CD4-positive, alpha-beta T cell (primary cell): ENCODE data around the gene ECHS1. TPM values are rescaled to one million over a fixed set of nuclear protein-coding genes. Genes with fewer than 3 reads are reported as not detected.
"Not testable (repeated sequence)": the region's sequence is repeated elsewhere in the genome, so short reads cannot be mapped to it uniquely, and the experiment has no call there.

ENCODE experiments used
- ATAC-seq: fragments of 200-7000 bp; cut with Tn5 transposase; one replicate; pipeline ENCODE4 v1.10.0; 2022; ENCODE audit warnings: mild to moderate bottlenecking; ENCODE audit not compliant: poor library complexity
- CTCF ChIA-PET: fragments of 350-600 bp; sonication (Branson Sonifier 250); formaldehyde crosslinking; loops from one replicate; lab custom pipeline; 2021; ENCODE audit warnings: antibody characterized with exemption, inconsistent platforms; lab: Charles Lee
- POLR2A ChIA-PET: fragments of 350-600 bp; sonication (Branson Sonifier 250); formaldehyde crosslinking; loops from one replicate; lab custom pipeline; 2021; ENCODE audit warnings: antibody characterized with exemption, inconsistent platforms; lab: Charles Lee
- DNase-seq, 14 experiments: peaks; one replicate each; pipeline ENCODE4 v3.0.0-alpha.2; 2013 to 2020; ENCODE audit warnings: mixed read lengths in 2 of 14
- H3K27ac ChIP-seq, 2 donors: one replicate each; pipeline versions ENCODE4 v1.5.1 to v1.7.0; 2013; ENCODE audit warnings: low read length in 2 of 2, low read depth in 1 of 2, mild to moderate bottlenecking in 1 of 2
- H3K27me3 ChIP-seq, 2 experiments: 1 replicate in 1 of 2; 2 replicates in 1 of 2; pipeline versions ENCODE4 v1.6.1 to v1.7.0; 2013; ENCODE audit warnings: low read length in 2 of 2, control low read depth in 1 of 2, mild to moderate bottlenecking in 1 of 2, moderate library complexity in 1 of 2; ENCODE audit not compliant: insufficient read depth in 2 of 2, control insufficient read depth in 1 of 2
- H3K36me3 ChIP-seq: one replicate; pipeline ENCODE4 v1.6.1; 2013; ENCODE audit warnings: low read length, control low read depth; ENCODE audit not compliant: insufficient read depth
- H3K4me1 ChIP-seq: one replicate; pipeline ENCODE4 v1.6.1; 2013; ENCODE audit warnings: low read length, control low read depth; ENCODE audit not compliant: insufficient read depth
- H3K4me3 ChIP-seq: one replicate; pipeline ENCODE4 v1.5.1; 2013; ENCODE audit warnings: mild to moderate bottlenecking, low read length, moderate library complexity
- H3K9me3 ChIP-seq, 2 experiments: 1 replicate in 1 of 2; 2 replicates in 1 of 2; pipeline versions ENCODE4 v1.6.1 to v1.7.0; 2013; ENCODE audit warnings: low read length in 2 of 2, mild to moderate bottlenecking in 2 of 2, control low read depth in 1 of 2, moderate library complexity in 1 of 2; ENCODE audit not compliant: control insufficient read depth in 1 of 2, insufficient read depth in 1 of 2
- H3K27ac Mint-ChIP-seq: one replicate; pipeline ENCODE4 v1.8.0; 2020; ENCODE audit warnings: mixed read lengths
- H3K27me3 Mint-ChIP-seq: one replicate; pipeline ENCODE4 v1.8.0; 2021; ENCODE audit warnings: mixed read lengths
- H3K36me3 Mint-ChIP-seq: one replicate; pipeline ENCODE4 v1.8.0; 2021; ENCODE audit warnings: low read depth, mixed read lengths
- H3K4me1 Mint-ChIP-seq: one replicate; pipeline ENCODE4 v1.8.0; 2021; ENCODE audit warnings: low read depth, mixed read lengths
- H3K4me3 Mint-ChIP-seq: one replicate; pipeline ENCODE4 v1.8.0; 2020; ENCODE audit warnings: mild to moderate bottlenecking, mixed read lengths
- H3K9me3 Mint-ChIP-seq: one replicate; pipeline ENCODE4 v1.8.0; 2020; ENCODE audit warnings: mixed read lengths
- intact Hi-C, 2 experiments: fragments of 100-400 bp; cut with DNase I in 1 of 2; cut with micrococcal nuclease in 1 of 2; formaldehyde crosslinking; loops; one replicate each; pipeline versions ENCODE4 v1.15.1 to v1.9.0; 2023 to 2025; cut with DNase I, micrococcal nuclease
- total RNA-seq, 174 experiments: library from RNA in 2 of 174; stranded (reverse) in 2 of 174; gene quantifications; one replicate each; pipeline ENCODE4 v1.2.3 and lab custom pipeline; 2021 to 2026
- TF ChIP-seq, protein P1 (sequence below): fragments of 200-600 bp; IDR thresholded peaks from one replicate; pipeline ENCODE4 v1.8.0; 2022; ENCODE audit warnings: antibody characterized with exemption, mild to moderate bottlenecking

ECHS1 gene
- total RNA-seq, 2 experiments from 2014 or later, result 7.6 to 8.3 TPM

DNA sequence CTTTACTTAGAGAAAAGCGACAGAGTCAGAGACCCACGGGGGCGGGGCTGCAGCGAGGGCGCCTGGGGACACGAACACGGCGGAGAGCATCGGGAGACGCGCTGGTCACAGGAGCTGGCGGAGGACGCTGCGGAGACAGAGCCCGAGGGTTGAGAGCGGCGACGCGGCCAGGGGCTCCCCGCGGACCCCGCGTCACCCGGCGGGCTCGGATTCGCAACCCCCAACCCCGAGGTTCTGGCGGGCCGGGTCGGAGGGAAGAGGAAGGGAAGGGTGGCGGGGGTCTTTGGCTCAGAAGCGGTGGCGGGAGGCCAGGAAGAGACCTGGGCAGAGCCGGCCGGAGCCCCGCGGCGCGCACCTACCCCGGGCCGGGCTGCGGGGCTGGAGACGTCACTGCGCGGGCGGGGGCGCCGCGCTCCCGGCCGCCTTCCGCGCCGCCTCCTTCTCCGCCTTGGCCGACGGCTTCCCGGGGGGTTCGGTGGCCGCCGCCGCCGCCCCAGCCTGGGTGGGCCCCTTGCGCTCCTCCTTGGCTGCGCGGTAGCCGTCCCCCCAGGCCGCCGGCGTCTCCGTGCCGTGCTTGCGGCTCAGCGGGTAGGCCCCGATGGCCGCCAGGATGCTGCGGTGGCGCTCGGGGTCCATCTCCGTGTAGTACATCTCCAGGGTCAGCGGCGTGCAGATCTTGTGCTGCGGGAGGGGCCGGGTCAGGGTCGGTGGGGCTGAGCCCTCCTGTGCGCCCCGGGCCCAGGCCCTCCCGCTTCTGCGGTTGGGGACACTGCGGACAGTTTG, 47.5 kb downstream of the ECHS1 start:
- peaks cover 40% of the 10 kb centered on the region for H3K27me3 Mint-ChIP-seq
- H3K36me3 Mint-ChIP-seq, result no peaks in the 10 kb centered on the region
- Histone ChIP-seq H3K4me1 (peaks cover 30% of the 10 kb centered on the region), H3K9me3 (peaks cover 0 to 33% of the 10 kb centered on the region in 2 experiments), H3K27ac (no peak overlapping the region), H3K4me3 (peak overlapping the region; percentile 34), H3K36me3 (no peaks in the 10 kb centered on the region), H3K27me3 (peaks cover 42 to 43% of the 10 kb centered on the region in 2 experiments)
- intact Hi-C loops, result loop anchor here in 1 of 2 experiments (5.0 kb wide), 2 partner anchors 67 to 112 kb away; partner anchors contain the start of gene MTG1
- TF ChIP-seq, protein P1, sequence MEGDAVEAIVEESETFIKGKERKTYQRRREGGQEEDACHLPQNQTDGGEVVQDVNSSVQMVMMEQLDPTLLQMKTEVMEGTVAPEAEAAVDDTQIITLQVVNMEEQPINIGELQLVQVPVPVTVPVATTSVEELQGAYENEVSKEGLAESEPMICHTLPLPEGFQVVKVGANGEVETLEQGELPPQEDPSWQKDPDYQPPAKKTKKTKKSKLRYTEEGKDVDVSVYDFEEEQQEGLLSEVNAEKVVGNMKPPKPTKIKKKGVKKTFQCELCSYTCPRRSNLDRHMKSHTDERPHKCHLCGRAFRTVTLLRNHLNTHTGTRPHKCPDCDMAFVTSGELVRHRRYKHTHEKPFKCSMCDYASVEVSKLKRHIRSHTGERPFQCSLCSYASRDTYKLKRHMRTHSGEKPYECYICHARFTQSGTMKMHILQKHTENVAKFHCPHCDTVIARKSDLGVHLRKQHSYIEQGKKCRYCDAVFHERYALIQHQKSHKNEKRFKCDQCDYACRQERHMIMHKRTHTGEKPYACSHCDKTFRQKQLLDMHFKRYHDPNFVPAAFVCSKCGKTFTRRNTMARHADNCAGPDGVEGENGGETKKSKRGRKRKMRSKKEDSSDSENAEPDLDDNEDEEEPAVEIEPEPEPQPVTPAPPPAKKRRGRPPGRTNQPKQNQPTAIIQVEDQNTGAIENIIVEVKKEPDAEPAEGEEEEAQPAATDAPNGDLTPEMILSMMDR, result no peak
- H3K4me1 Mint-ChIP-seq, result peaks cover 12% of the 10 kb centered on the region
- ATAC-seq (no peak), DNase-seq (peak in 5 of 14 experiments; percentile 30 to 66 (median 40))
- peak overlapping the region; percentile 67 for H3K27ac Mint-ChIP-seq
- no peaks in the 10 kb centered on the region for H3K9me3 Mint-ChIP-seq
- ChIA-PET CTCF (no interaction called here), POLR2A (no interaction called here)
- peak overlapping the region; percentile 88 for H3K4me3 Mint-ChIP-seq

DNA sequence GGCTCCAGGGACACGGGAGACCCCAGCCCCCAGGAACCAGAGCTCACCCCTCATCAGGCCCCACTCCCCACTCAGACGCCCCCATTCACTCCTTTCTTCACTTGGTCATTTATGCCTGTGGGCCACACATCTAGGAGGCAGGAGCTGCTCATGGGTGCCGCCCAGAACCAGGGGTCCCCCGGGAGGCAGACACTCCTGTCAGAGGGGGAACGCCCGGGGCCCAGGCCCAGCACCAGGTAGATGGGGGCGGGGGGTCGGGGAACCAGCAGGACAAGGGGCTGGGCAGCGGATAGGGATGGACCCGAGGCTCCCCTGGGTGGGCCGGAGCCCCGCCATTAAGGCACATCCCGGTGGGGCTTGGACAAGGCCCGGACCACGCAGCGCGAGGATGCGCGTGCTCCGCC, 48.3 kb downstream of the ECHS1 start:
- H3K36me3 Mint-ChIP-seq, result no peaks in the 10 kb centered on the region
- Histone ChIP-seq H3K27me3 (peaks cover 42 to 43% of the 10 kb centered on the region in 2 experiments), H3K4me3 (peak overlapping the region; percentile 34), H3K27ac (no peak overlapping the region), H3K36me3 (no peaks in the 10 kb centered on the region), H3K4me1 (peaks cover 27% of the 10 kb centered on the region), H3K9me3 (peaks cover 0 to 33% of the 10 kb centered on the region in 2 experiments)
- TF ChIP-seq, protein P1, result no peak
- peak overlapping the region; percentile 67 for H3K27ac Mint-ChIP-seq
- no peaks in the 10 kb centered on the region for H3K9me3 Mint-ChIP-seq
- peak overlapping the region; percentile 25 for H3K4me3 Mint-ChIP-seq
- POLR2A ChIA-PET, result interaction anchor here (1.2 kb wide), 1 partner anchor 11 kb away, joined by 6 read pairs; the partner anchor contains the start of gene CALY
- ATAC-seq (no peak), DNase-seq (no peak)
- CTCF ChIA-PET, result interaction anchor here (0.8 kb wide), 1 partner anchor 11 kb away, joined by 4 read pairs; no protein-coding TSS in a partner anchor
- intact Hi-C loops, result loop anchor here in 1 of 2 experiments (5.0 kb wide), 2 partner anchors 67 to 112 kb away; partner anchors contain the start of gene MTG1
- peaks cover 12% of the 10 kb centered on the region for H3K4me1 Mint-ChIP-seq
- peaks cover 45% of the 10 kb centered on the region for H3K27me3 Mint-ChIP-seq

DNA sequence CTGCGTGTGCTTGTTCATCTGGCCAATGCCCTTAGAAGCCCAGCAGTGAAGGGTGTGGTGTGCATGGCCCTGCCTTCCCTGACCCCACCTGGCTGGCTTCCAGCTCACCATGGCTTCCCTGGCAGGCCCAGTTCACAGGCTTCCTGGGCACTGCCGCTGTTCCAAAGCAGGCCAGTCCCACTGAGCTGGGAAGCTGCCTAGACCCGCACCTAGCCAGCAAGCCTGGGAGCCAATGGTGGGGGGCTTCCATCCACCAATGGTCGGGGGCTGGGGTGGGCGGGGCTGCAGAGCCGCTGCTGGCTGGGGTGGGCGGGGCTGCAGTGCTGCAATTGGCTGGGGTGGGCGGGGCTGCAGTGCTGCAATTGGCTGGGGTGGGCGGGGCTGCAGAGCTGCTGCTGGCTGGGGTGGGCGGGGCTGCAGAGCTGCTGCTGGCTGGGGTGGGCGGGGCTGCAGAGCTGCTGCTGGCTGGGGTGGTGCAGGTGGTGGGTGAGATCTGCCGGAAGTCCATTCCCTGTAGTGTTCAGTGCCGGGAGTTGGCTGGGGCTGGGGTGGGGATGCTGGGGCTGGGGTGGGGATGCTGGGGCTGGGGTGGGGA, 48.9 kb downstream of the ECHS1 start:
- no peak overlapping the region for H3K27ac Mint-ChIP-seq
- peaks cover 10% of the 10 kb centered on the region for H3K4me1 Mint-ChIP-seq
- TF ChIP-seq, protein P1, result no peak
- Histone ChIP-seq H3K27me3 (peaks cover 41% of the 10 kb centered on the region in 2 experiments), H3K4me3 (no peak overlapping the region), H3K27ac (no peak overlapping the region), H3K9me3 (peaks cover 0 to 33% of the 10 kb centered on the region in 2 experiments), H3K4me1 (peaks cover 22% of the 10 kb centered on the region), H3K36me3 (no peaks in the 10 kb centered on the region)
- ATAC-seq (peak; percentile 92), DNase-seq (peak; percentile 30 to 80 (median 60))
- ChIA-PET POLR2A (interaction anchor here (1.2 kb wide), 1 partner anchor 12 kb away, joined by 6 read pairs; the partner anchor contains the start of gene CALY), CTCF (interaction anchor here (0.8 kb wide), 1 partner anchor 10 kb away, joined by 4 read pairs; no protein-coding TSS in a partner anchor)
- H3K36me3 Mint-ChIP-seq, result no peaks in the 10 kb centered on the region
- H3K27me3 Mint-ChIP-seq, result peaks cover 43% of the 10 kb centered on the region
- H3K9me3 Mint-ChIP-seq, result no peaks in the 10 kb centered on the region
- intact Hi-C loops, result no loop called here
- no peak overlapping the region for H3K4me3 Mint-ChIP-seq

DNA sequence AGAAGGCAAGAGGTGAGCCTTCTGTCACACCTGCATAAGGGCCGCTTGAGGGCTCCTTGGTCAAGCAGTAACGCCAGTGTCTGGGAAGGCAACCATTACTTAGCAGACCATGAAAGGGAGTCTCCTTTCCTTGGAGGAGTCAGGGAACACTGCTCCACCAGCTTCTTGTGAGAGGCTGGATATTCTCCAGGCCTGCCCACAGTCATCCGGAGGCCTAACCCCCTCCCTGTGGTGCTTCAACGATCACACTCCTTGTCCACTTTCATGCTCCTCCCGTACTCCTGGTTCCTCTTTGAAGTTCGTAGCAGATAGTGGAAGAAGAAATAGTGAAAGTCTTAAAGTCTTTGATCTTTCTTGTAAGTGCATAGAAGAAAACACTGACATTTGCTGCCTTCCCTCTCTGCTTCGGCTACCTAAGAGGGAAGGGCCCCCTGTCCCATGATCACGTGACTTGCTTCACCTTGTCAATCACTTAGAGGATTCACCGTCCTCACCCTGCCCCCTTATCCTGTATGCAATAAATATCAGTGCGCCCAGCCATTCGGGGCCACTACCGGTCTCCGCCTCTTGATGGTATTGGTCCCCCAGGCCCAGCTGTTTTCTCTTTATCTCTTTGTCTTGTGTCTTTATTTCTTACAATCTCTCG, 51.0 kb downstream of the ECHS1 start:
- H3K4me3 ChIP-seq, H3K36me3 ChIP-seq, H3K27ac Mint-ChIP-seq, H3K36me3 Mint-ChIP-seq, DNase-seq, intact Hi-C loops, ATAC-seq, H3K4me3 Mint-ChIP-seq, POLR2A ChIA-PET, H3K27ac ChIP-seq, H3K9me3 Mint-ChIP-seq: not testable (repeated sequence)
- CTCF ChIA-PET, result interaction anchor here (1.6 kb wide), 1 partner anchor 7 kb away, joined by 5 read pairs; no protein-coding TSS in a partner anchor
- H3K9me3 ChIP-seq, result peaks cover 0 to 19% of the 10 kb centered on the region in 2 experiments
- H3K4me1 Mint-ChIP-seq, result peaks cover 13% of the 10 kb centered on the region
- peaks cover 32% of the 10 kb centered on the region for H3K4me1 ChIP-seq
- peaks cover 29% of the 10 kb centered on the region for H3K27me3 Mint-ChIP-seq
- H3K27me3 ChIP-seq, result peaks cover 19 to 20% of the 10 kb centered on the region in 2 experiments
